Astrocyte of the spinal cord (primary cell): ENCODE results near the gene MEGF11.

ENCODE experiments used
- DNase-seq: peaks from one replicate; pipeline ENCODE4 v3.0.0; 2011; ENCODE audit warnings: low read depth, low spot score
- H3K4me3 ChIP-seq: 2 replicates; pipeline ENCODE4 v1.5.1; 2011; ENCODE audit warnings: low read depth, mild to moderate bottlenecking, low read length, moderate library complexity
- in situ Hi-C: cut with HindIII; loops from 2 replicates; pipeline ENCODE4 v1.10.0; 2017; ENCODE audit warnings: low sequenced_read_pairs
- TF ChIP-seq, protein P1 (sequence below): IDR thresholded peaks from 2 replicates; pipeline ENCODE4 v1.5.1; 2012; ENCODE audit warnings: low read depth, mild to moderate bottlenecking, low read length, inconsistent platforms

MEGF11 gene

DNA sequence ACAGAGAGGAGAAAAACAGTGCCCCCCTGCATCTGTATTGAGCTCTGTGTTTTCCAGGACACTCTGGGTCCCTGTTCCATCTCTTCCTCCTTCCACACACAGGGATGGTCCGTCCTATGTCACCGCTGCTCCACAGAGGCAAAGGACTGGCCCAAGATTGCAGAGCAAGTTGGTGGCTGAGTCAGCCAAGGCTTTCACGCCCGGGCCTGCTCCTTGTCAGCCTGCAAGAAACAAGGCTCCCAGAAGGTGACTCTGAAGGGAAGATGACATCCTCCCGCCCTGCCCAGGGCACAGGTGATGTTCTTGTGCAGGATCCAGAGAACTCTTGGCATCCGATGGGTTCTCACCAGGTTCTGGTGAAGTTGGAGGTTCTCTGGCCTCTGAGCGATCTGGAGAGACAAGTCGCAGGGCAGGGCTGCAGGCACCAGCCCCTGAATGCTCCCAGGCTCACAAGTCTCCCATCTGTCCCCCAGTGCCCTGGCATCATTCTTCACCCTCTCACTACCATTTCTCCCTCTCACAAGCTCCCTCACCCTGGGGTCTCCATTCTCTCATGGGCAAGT is 138.6 kb downstream of the MEGF11 start:
- TF ChIP-seq, protein P1, sequence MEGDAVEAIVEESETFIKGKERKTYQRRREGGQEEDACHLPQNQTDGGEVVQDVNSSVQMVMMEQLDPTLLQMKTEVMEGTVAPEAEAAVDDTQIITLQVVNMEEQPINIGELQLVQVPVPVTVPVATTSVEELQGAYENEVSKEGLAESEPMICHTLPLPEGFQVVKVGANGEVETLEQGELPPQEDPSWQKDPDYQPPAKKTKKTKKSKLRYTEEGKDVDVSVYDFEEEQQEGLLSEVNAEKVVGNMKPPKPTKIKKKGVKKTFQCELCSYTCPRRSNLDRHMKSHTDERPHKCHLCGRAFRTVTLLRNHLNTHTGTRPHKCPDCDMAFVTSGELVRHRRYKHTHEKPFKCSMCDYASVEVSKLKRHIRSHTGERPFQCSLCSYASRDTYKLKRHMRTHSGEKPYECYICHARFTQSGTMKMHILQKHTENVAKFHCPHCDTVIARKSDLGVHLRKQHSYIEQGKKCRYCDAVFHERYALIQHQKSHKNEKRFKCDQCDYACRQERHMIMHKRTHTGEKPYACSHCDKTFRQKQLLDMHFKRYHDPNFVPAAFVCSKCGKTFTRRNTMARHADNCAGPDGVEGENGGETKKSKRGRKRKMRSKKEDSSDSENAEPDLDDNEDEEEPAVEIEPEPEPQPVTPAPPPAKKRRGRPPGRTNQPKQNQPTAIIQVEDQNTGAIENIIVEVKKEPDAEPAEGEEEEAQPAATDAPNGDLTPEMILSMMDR: no peak
- DNase-seq: no peak
- no peak overlapping the region for H3K4me3 ChIP-seq
- in situ Hi-C loops: no loop called here

DNA sequence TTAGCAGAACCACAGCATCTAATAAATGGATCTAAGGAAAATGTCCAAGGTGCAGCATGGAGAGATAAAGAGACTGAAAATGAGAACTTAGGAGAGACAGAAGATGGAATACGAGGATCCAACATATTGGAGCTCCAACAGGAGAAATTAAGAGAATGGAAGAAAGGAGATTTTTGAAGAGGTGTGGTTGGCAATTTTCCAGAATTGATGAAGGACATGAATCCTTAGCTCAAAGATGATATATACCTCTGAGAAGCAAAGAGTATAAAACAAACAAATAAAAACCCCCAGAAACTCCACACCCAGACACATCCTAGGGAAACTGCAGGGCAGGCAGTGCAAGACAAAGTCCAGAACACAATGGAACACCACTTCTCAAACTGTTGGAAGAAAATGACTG is 141.2 kb downstream of the MEGF11 start:
- in situ Hi-C loops: no loop called here
- no peak for DNase-seq
- H3K4me3 ChIP-seq: no peak overlapping the region
- TF ChIP-seq, protein P1: no peak

DNA sequence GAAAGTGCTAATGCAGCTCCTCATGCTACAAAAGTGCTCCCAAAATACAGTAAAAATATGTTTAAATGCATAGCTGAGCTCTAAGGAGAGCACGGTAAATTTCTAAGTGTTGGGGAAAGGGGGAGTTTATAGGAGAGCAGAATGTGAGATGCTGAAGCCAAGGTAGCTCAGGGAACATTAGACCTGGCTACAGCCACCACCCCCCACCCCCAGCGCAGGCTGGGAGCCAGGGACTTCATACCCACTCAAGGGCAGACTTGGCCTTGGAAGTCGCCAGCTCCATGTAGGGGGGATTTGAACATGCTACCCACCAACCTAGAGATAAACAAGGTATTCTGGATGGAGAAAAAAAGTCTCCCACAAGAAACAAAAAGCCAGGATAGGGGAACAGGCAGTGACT is 142.2 kb downstream of the MEGF11 start:
- no peak overlapping the region for H3K4me3 ChIP-seq
- in situ Hi-C loops: no loop called here
- no peak for DNase-seq
- TF ChIP-seq, protein P1: no peak

DNA sequence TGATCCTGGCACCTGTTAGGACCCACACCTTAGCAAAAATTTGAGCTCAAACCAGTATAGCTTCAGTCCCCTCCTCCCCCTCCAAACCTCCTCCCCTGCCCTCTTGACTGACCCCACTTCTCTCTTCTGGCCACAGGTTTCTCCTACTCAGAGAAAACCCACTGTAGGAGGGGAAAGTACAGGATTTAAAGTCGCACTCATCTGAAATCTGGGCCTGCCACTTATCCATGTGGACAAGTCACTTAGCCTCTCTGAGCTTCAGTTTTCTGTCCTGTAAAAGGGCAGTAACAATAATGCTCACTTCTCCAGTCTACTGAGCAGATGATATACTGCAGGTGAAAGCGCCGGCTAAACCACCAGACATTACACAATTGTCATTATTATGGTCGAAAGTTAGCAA is 142.7 kb downstream of the MEGF11 start:
- TF ChIP-seq, protein P1: no peak
- no peak overlapping the region for H3K4me3 ChIP-seq
- in situ Hi-C loops: no loop called here
- DNase-seq: no peak

DNA sequence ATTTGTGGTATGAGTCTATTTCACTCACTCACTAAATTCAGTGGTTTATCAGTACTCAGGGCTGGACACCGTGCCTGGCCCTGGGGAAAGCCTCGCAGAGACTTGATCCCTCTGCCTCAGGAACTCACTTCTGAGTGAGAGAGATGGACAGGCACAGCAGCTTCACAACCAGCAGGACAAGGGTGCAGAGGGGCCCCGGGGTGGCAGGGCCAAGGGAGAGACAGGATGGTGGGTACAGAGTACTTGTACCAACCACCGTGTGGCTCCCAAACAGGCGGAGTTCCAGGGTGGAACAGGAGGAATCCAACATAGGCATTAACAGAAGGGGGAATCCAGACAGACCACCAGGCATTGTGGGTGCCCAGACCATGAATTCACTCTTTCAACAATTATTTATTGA is 143.7 kb downstream of the MEGF11 start:
- in situ Hi-C loops: no loop called here
- no peak overlapping the region for H3K4me3 ChIP-seq
- DNase-seq: no peak
- TF ChIP-seq, protein P1: no peak

DNA sequence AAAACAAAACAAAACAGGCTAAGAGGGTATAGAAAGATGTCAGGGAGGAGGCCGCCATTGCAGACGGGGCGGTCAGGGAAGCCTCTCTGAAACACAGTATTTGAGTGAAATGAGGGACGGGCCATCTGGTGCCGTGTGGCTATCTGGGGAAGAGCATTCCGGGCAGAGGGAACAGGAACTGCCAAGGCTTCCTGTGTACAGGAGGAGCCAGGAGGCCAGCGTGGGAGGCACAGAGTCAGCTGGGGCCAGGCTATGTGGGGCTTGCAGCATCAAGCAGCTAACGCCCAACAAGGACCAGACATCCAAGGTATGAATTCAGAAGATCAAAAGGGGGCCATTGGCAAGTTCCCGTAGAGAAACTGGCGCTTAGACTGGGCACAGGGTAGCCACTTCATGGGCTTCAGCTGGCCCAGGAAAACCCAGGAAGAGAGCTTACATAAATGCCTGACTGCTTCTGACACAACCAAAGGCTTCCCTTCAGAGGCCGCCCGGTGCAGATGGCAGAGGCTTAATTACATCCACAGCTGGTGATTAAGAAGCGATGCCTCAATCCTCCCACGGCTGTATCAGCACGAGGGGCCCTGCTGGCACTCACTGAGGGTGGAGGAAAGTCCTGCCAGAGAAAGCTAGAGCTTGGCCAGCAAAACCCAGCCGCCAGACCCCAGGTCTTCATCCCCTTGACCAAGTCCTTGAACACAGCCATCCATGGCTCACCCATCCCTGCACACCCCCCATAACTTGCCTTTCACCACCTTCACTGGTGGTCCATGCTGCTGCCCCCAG is 144.9 kb downstream of the MEGF11 start:
- in situ Hi-C loops: no loop called here
- no peak for DNase-seq
- no peak overlapping the region for H3K4me3 ChIP-seq
- TF ChIP-seq, protein P1: no peak
